Thyroid gland (tissue), 4 donors: ENCODE data around the gene PPIL4.

ENCODE experiments used
- CTCF ChIP-seq, 6 experiments: fragments of 200-600 bp in 3 of 6; fragments of 450-650 bp in 3 of 6; sonication (generic) in 3 of 6; IDR thresholded peaks; one replicate each; pipeline ENCODE4 v1.5.1; 2016 to 2019; ENCODE audit warnings: antibody characterized with exemption in 6 of 6, mild to moderate bottlenecking in 2 of 6, inconsistent platforms in 1 of 6, moderate library complexity in 1 of 6
- POLR2A ChIP-seq, 2 donors: fragments of 450-650 bp; IDR thresholded peaks; one replicate each; pipeline ENCODE4 v1.6.1; 2017; ENCODE audit warnings: antibody characterized with exemption in 2 of 2, mild to moderate bottlenecking in 2 of 2, moderate library complexity in 1 of 2

DNA sequence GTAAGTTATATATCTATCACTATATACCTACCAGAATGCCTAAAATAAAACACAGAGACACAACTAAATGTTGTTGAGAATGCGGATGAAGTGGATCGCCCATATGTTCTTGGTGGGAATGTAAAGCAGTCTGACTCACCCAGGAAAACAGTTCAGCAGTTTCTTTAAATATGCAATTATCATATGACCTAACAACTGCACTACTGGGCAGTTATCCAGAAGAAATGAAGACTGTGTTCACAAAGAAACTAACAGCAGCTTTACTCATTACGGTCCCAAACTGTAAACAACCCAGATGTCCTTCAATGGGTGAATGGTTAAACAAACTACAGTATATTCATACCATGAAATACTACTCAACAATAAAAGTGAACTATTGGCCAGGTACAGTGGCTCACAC lies 46.8 kb downstream of the PPIL4 start:
- TF ChIP-seq CTCF (IDR thresholded peaks at IDR 0.05) (no peak), POLR2A (IDR thresholded peaks at IDR 0.05) (no peak)
